Right lung (tissue), 5 donors: Measurements from ENCODE around the gene NECTIN1. TPM values are rescaled to one million over a fixed set of nuclear protein-coding genes. Genes with fewer than 3 reads are reported as not detected.
"Not testable (repeated sequence)": the region's sequence is repeated elsewhere in the genome, so short reads cannot be mapped to it uniquely, and the experiment has no call there.

Source experiments
- DNase-seq, 2 donors: peaks; one replicate each; pipeline ENCODE4 v3.0.0-alpha.2; 2013
- polyA plus RNA-seq, 5 donors: library from polyadenylated mRNA; unstranded; fragments of 120-200 nt; gene quantifications; one replicate each; pipeline versions ENCODE4 v1.2.1 to v1.2.3, GENCODE V29; 2013; ENCODE audit warnings: inconsistent platforms in 1 of 5, low replicate concordance in 1 of 5; ENCODE audit not compliant: insufficient read length in 5 of 5, insufficient read depth in 1 of 5

NECTIN1 gene
- polyA plus RNA-seq, 5 donors = 13.5 to 22.0 (median 16.6) TPM

DNA sequence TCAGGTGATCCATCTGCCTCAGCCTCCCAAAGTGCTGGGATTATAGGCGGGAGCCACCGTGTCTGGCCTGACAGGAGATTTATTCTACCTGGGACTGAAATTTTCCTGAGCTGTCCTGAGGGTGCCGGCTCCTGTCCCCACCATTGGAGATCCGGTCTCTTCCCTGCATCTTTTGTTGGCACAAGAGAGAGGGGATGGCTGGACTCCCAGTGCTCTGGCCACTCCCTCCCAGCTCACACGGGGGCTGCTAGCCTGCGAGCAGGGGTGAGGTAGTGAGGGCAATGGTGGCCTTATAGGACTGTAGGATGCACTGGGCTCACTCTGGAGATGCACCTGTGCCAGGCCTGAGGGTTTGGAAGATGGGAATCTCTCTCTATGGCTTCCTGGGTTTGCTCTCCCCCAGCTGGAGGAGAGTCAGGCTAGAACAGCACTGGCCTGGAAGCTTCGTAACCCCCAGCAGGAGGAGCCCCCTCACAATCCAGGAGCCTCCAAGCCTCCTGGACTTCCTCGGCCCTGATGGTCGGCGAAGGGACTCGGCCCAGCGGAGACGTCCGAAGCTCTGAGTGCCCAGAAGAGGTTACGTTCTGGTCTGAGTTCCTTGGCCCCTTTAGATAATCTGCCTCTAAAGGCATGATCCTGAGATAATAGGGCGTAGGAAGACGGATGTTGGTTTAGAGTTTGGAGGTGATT is 106.4 kb downstream of the NECTIN1 start:
- no peak for DNase-seq

DNA sequence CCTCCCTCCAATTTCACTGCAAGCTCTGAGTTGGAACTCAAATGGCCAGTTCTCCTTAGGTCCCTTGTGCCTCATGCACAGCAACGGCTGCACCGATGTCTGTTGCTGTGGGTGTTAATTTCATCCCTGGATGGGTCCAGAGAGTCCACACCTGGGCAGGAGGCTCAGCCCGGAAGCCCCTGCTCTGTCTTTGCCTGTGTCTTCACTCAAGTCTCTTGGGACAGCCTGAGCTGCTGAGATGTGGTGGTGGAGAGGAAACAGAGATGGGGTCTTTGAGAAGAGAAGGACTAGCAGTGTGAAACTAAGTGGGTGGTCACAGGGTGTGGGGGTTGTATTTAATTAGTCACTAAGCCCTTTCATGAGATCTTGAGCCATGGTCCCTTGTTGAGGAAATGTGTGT is 109.3 kb downstream of the NECTIN1 start:
- DNase-seq = no peak

DNA sequence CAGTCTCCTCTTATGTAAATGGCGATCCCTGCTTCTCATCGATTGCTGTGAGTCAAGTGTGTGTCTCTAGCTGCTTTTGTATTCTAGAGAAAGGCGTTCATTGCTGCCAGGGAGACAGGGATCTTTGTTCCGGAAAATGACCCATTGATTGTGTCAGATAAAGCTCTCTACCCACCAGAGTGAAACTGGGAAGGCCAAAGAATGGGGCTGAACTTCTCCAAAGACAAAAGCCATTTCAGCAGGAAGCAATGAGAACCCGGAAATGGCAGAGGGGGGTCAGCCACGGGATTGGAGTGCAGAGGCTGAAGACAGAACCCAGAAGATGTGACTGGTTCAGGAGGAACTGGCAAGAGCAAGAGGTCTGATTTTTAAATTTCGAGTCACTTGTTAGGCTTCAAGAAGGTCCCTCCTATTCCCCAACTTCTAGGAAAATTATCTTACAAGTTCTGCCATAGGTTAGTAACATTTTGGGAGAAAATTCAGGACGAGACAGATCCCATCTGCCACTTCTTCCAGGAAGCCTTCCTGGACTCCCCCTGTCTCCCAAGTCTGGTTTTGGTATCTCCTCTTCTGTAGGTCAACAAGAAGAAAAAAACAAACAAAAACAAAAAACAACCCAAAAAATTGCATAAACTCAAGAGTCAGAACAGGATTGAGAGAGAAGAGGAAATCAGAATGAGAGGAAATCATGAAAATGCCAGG is 110.6 kb downstream of the NECTIN1 start:
- no peak for DNase-seq

DNA sequence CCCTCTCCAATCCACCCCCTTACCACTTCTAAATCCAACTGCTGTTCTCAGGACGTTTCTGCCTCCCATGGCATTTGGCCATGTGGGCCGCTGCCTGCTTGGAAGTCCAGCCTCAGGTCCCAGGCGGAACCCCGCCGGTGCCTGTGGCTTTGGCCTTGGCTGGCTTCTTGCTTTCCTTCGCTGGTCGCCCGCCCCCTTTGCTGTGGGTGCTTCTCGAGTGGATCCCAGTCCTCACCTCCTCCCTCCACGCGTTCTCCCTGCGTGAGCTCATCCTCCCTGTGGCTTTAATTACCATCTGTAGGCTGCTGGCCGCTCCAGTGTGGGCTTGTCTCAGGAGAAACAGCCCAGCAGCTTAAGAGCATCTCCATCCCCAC is 111.7 kb downstream of the NECTIN1 start:
- DNase-seq = no peak

DNA sequence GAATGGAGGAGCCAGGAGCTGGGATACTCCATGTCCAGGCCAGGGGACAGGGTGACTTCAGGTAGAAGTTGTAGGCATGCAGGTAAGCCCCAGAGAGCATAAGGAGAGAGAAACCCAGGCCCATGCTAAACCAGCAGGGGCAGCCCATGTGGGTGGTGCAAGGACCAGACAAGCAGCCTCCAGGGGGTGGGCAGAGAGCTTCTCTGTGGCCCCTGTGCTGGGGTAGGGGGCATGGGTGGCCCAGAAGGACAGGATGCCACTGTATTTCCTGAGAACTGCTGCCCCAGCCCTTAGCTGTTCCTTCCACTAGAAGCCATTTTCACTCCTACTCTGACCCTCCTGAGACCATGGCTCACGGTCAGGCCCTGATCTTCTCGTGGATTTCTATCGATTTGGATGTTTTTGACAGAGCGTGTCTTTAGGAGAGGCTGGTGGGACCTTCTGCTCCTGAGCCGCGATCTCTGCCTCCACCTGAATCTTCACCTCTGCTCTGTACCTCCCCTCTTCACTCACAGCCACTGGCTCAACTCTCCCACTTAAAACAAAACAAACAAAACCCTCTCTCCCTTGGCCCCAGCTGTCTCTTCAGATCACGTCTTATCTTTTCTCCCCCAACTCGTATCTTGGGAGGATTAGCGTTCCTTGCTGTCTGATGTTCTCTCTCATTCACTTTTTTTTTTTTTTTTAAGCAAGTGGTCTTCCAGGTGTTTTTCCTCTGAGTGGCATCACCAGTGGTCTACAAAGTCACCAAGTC is 112.2 kb downstream of the NECTIN1 start:
- DNase-seq = no peak

DNA sequence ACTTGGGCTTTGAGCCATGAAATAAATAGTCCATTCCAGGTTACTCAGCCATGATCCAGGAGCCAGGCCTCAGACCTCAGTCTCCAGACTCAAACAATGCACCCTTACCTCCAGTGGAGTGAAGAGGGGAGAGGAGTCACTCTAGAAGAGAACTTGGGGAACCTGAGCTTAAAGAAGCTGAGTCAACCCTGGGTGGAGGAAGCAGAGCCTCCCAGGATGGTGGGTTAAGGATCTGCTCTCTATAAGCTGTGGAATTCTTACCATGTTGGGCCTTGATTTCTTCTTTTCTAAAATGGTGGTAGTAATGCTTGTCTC is 113.2 kb downstream of the NECTIN1 start:
- DNase-seq = no peak

DNA sequence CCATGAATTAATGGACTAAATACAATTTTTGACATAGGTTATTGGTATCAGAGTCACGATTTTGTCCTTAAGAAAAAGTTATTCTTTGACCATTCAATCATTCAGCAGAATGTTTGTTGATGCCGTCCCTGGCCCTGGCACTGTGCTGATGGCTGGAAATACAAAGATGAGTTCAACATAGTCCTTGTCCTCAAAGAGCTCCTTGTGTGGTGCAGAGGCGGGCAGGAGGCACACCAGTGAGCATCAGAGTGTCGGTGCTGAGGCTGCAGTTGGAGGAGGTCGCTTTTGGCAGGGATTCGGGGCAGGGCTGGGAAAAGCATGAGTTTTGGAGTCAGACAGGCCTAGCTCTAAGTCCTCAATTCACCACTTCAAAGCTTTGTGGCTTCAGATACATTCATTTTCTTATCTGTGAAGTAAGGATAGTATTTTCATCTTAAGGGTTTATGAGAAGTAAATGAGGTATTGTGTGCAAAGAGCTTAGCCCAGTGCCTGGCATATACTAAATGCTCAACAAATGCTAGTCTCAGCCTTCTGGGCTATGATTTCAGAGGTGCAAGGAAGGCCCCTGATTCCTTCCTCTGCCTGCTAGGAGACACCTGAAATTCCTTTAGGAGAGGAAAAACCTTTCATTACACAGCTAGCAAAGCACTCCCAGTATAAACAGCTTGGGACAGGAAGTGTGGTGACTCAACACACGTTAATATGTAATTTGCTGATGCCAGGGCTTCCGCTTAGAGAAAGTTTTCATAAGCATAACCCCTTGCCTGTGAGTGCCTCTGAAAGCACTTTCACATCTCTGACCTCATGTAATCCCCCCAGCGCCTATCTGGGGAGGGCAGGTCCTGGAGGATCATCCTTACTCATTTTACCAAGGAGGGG is 113.8 kb downstream of the NECTIN1 start:
- no peak for DNase-seq

DNA sequence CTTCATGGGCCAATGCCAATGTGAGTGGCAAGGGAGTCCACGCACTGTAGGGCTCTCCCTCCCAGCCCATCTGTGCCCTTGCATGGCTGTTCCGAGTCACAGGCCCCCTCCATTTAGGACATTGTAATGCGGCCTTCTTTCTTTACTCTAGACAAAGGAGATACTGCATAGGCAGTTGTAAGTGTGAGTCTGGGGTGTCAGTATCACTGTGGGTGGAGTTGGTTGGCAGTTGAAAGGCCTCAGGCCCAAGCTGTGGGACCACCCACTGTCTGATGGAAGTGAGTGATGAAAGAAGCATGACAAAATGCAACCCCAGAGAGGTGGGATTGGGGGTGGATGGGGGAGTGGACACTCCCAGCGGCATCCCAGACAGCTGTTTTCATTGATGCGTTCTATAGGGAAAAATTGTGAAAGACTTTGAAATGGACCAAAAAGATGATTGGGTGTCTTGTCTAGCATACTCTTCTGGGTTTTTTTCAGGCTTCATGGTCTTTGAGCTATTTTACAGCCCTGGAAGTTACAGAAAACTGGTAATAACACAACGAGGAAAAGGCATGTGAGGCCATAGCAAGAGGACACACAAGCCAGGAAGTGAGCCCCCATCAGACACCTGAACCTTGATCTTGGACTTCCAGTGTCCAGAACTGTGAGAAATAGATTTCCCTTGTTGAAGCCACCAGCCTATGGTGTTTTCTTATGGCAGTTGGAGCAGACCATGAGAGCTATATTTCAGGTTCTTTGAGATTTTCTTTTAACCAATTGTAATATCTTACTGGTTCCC is 114.6 kb downstream of the NECTIN1 start:
- DNase-seq = no peak

DNA sequence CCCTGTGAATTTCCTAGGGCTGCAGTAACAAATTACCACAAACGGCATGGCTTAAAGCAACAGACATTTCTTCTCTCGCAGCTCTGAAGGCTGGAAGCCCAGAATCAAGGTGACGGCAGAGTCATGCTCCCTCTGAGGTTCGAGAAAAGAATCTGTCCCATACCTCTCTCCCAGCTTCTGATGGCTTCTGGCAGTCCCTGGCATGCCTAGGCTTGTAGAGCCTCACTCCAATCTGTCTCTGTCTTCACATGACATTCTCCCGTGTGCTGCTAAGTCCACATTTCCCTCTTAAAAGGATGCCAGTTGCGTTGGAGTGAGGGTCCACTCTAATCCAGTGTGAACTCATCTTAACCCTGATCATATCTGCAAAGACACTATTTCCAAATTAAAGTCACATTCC is 116.2 kb downstream of the NECTIN1 start:
- DNase-seq = no peak

DNA sequence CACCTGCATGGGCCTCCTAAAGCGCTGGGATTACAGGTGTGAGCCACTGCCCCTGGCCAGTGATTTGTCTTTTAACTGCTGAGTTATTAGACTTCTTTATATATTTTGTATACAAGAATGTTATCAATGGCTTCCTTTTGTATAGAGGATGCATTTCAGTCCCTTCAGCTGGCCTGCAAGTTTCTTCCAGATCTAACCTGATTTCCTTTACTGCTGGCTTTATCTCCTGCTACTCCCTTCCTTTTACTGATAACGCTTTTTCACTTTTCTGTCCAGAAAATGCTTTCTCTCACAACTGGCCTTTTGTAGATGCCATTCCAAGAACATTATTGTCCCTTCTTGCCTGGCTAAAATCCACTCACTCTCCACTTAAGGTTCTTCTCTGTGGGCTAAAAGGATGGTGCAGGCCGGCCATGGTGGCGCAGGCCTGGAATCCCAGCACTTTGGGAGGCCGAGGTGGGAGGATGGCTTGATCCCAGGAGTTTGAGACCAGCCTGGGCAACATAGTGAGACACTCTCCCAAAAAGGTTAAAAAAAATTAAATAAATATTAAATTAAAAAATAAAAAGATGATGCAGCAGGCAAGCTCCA is 118.1 kb downstream of the NECTIN1 start:
- DNase-seq = no peak

DNA sequence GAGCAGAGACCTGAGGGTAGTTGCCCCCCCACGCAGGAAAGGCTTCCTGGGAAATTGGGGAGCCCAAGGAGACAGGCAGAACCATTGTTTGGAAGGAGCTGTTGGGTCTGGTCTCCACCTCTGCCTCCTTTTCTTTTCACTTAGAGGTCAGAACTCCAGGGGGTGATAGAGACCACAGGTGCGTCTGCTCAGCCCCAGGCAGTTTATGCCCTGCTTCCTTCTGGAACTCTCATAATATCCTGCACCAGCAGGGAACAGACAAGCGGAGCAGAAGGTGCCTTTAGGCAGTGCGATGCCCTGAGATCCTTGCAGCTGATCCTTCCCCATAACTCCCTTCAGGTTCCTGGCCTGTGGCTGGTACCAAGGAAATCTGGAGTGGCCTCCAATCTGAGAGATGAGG is 120.2 kb downstream of the NECTIN1 start:
- no peak for DNase-seq

DNA sequence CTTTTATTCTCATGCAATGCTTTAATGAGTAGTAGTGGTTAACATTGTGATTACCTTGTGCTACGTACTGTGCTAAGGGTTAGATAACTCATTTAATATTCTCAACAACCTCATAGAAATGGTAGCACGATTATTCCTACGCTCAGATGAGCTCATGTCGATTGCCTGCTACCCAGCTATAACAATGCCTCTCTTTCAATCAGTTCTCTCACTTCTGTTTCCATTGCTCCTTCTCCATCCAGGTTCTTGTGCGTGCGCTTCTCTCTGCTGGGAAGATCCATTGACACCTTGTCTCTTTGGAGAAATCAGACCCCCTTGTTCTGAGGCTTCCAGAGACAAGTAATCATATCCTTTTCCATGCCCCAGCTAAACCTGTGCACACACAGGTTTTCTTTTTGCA is 120.8 kb downstream of the NECTIN1 start:
- DNase-seq = no peak

DNA sequence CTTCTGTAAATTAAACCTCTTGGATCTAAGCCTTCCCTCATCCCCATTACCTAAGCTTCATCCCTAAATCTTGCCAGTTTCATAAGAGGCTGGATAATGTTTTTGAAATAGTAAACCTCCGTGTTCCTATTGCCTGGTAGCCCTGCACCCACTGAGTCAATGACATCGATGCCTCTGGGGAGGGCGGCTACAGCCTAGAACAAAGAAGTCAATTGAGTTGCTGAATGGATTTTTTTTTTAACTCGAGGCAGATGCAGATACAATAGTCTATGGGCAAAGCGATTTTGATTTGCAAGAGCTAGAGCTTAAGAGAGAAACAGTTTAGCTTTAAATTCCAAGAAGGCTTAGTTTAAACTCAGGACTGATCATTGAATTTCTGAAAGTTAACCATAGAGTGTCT is 121.3 kb downstream of the NECTIN1 start:
- no peak for DNase-seq

DNA sequence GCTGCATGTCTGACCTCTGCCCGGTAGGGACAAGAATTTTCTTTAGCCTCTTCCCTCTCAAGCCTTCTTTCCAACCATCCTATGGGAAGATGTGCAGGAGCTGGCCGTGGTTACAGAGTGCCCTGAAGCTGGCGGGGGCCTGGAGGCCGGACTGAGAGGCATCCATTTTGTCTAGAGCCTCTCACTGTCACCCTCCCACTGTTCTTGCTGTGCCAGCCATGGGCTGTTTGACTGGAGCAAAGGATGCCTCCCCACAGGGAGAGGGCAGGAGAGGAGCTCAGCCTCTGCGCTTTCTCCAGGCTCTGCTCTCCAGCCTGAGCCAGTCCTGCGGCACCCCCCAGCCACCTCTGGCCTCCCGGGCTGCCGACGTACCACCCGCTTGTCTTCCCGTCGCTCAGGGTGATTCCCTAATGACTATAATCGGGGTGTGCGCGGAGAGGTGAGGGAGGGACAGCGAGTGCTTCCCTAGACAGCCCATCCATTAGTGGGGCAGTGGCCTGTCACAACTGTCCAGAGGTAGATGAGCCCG is 123.8 kb downstream of the NECTIN1 start:
- DNase-seq = no peak

DNA sequence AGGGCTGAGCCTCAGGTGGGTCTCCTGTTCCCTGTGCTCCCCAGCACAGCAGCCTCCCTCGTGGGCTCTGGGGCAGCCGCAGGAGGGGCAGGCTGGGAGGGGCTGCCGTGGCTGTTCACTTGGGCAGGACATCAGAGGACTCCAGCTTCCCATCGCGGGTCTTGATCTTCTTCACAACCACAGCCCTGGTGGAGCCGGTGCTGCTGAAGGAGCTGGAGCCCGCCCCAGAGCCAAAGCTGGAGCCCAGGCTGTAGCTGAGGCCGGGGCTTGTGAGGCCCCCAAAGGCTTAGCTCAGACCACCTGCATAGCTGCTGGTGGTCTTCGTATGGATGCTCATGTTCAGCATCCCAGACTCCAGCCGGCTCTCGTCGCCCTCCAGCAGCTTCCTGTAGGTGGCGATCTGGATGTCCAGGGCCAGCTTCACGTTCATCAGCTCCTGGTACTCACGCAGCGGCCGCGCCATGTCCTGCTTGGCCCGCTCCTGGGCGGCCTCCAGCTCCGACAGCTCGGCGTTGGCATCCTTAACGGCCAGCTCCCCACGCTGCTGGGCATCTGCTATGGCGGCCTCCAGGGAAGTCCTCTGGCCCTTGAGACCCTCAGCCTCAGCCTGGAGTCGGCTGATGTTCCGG is 126.1 kb downstream of the NECTIN1 start:
- DNase-seq = no peak

DNA sequence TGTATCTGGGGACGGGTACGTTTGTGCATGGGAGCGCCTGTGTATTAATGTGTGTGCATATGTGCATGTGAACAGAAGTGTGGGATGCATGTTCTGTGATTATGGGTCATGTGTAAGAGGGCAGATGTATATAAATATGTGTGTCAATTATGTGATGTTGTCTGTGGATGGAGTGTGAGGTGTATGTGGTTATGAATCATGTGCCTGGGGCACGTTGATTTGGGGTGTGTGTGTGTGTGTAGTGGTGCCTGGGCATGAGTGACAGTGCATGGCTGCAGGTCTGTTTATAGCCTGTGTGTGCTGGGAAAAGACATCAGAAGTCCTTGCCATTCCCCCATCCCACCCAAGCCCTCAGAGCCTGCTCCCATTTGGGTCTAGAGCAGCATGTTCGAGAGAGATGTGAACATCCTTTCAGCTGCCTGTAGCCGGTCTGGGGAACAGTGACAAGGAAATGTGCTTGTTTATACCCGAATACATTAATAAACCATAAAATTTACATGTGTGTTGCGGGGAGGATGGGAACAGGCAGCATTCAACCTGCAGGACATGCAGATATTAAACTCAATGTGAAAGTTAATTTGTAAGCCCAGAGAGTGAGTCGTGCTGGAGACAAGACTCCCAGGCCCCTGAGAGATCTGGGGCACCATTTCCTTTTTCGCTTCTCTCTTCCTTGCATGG is 129.0 kb downstream of the NECTIN1 start:
- no peak for DNase-seq

DNA sequence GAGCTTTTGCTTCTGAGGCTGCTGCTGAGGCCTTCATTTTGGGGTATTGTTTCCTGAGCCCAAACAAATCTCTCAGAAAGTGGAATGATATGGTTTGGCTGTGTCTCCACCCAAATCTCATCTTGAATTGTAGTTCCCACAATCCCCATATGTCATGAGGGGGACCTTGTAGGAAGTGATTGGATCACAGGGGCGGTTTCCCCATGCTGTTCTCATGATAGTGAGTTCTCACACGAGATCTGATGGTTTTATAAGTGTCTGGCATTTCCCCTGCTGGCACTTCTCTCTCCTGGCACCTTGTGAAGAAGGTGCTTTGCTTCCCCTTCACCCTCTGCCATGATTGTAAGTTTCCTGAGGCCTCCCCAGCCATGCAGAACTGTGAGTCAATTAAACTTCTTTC is 133.1 kb downstream of the NECTIN1 start:
- DNase-seq = not testable (repeated sequence)

DNA sequence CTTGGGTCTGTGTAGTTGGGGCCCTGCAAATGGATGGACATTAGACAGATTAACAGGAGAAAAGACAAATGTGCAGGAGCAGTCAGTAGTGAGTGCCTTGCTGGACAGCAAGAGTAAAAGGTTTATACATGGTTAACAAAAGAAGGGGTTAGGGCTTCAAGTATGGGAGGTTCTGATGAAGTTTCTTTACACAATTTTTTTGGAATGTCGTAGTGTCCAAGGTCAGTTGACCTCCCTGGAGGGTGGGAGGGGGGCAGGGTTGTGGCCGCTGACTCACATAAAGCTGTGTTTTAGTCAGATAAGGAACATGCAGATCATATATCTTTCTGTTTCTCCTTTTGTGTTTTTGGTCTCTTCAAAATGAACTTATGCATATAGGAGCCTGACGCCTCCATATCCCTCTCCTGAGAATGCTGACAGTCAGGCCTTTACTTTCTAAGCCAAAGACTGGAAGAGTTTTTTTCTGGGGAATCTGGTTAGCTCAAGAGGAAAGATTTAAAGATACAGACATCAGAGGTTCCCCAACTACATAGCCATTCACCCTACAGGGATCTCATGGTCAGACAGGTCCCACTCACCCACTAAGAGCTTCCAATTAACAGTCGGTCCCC is 134.3 kb downstream of the NECTIN1 start:
- no peak for DNase-seq

DNA sequence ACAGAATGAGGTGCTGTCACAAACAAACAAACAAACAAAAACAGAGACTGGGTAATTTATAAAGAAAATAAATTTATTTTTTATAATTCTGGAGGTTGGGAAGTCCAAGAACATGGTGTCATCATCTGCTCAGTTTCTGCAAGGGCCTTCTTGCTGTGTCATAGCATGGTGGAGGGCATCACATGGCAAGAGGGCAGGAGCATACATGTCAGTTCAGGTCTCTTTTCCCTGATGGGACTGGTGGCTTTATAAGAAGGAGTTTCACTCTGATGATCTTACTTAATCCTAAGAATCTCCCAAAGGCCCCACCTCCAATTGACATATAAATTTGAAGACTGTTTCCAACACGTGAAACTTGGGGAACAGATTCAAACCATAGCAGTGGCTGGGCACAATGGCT is 135.7 kb downstream of the NECTIN1 start:
- DNase-seq = no peak
